ENCODE results near the gene SEMG2. TPM values are rescaled to one million over a fixed set of nuclear protein-coding genes. Genes with fewer than 3 reads are reported as not detected.

The SEMG2 gene
- polyA plus RNA-seq, 6 donors from 2014 or later = not detected

DNA sequence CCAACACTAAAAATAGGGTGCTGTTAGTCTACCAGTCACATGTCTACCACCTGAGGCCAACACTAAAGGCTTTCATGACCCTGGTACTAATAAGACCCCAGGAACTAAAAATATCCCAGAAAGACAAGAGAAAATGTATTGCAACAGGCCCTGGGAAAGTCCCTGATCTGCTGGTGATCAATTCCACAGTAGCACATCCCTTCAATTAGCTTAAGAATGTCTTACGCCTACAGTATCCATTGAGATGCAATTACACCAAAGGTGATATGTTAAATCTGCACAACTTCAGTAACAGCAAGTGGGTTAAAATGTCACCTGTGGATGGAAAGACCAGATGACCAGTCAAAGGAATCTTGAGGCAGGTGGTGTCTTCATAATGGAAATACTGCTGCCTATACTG, 11.2 kb upstream of the SEMG2 start:
- no peak overlapping the region for H3K27ac Mint-ChIP-seq
- no peaks in the 10 kb centered on the region for H3K9me3 Mint-ChIP-seq
- no peak overlapping the region for H3K4me3 Mint-ChIP-seq
- no peaks in the 10 kb centered on the region for H3K36me3 Mint-ChIP-seq
- peaks cover 54 to 67% (median 67%) of the 10 kb centered on the region in 3 donors for H3K27me3 Mint-ChIP-seq
- DNase-seq (no peak), ATAC-seq (ENCODE audit: low read depth in 2 of 2) (no peak)
- H3K4me1 Mint-ChIP-seq = no peaks in the 10 kb centered on the region

DNA sequence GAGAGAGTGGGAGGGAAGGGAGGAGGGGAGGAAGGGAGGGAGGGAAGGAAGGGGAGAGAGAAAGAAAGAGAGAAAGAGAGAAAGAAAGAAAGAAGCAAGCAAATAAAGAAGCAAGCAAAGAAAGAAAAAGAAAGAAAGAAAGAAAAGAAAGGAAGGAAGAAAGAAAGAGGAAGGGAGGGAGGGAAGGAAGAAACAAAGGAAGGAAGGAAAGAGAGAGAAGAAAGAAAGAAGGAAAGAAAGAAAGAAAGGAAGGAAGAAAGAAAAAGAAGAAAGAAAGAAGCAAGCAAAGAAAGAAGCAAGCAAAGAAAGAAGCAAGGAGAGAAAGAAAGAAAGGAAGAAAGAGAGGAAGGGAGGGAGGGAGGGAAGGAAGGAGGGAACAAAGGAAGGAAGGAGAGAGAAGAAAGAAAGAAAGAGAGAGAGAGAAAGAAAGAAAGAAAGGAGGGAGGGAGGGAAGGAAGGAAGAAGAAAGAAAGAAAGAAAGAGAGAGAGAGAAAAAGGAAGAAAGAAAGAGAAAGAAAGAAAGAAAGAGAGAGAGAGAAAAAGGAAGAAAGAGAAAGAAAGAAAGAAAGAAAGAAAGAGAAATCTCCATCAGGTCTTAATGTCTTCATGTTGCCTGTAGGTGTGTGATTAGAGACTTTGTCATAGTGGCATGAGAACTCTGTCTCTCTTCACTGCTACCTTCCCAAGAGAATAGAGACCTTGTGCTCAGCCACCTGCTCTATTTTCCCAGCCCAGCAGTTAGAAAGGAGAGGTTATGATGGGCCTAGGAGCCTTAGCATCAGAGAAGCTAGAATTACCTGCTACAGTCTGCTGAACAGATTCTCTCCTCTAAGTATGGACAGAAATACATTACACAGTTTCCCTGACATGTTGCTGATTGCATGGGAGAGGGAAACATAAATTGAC, 9.4 kb upstream of the SEMG2 start:
- H3K9me3 Mint-ChIP-seq = peaks cover 0 to 3% (median 0%) of the 10 kb centered on the region in 7 donors
- H3K4me3 Mint-ChIP-seq = no peak overlapping the region
- H3K36me3 Mint-ChIP-seq = no peaks in the 10 kb centered on the region
- no peak overlapping the region for H3K27ac Mint-ChIP-seq
- H3K4me1 Mint-ChIP-seq = no peaks in the 10 kb centered on the region
- peaks cover 46 to 53% (median 50%) of the 10 kb centered on the region in 3 donors for H3K27me3 Mint-ChIP-seq
- DNase-seq = no peak
- no peak for ATAC-seq (ENCODE audit: low read depth in 2 of 2)

DNA sequence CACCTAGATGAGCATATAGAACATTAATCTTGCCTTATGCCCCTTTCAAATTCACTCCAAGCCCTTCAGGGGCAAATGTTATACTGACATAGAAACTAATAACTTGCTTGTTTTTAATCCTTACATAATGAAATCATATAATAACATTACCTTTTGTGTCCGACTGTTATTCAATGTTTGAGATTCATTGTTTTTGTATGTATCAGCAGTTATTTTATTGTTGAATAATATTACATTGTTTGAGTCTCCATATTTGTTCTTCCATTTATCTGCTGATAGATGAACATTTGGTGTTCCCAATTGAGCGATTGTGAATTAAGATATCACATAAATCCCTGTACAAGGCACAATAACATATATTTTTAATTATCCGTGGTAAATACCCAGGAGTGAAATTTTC, 8.3 kb upstream of the SEMG2 start:
- no peak for DNase-seq
- H3K9me3 Mint-ChIP-seq = peaks cover 0 to 3% (median 0%) of the 10 kb centered on the region in 7 donors
- no peaks in the 10 kb centered on the region for H3K36me3 Mint-ChIP-seq
- H3K4me1 Mint-ChIP-seq = no peaks in the 10 kb centered on the region
- ATAC-seq (ENCODE audit: low read depth in 2 of 2) = no peak
- no peak overlapping the region for H3K27ac Mint-ChIP-seq
- peaks cover 41 to 54% (median 45%) of the 10 kb centered on the region in 3 donors for H3K27me3 Mint-ChIP-seq
- H3K4me3 Mint-ChIP-seq = no peak overlapping the region

DNA sequence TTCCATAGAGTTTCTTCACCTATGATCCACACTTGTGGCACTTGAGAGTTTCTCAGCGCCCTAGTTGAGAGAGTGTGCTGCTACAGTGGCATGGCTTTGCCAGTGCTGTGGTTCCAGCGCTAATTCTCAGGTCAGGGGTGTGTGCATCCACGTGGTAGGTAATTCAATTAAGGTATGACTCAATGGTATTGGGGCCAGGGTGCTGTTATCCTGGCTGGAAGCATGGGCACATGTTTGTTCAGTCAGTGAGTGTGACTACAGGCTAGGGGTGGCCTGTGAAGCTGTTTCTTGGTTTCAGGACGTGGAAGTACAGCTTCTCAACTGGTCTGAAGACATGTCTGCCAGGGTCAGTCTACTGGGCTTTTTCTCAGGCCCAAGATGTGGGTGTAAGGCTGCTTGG, 3.0 kb upstream of the SEMG2 start:
- Mint-ChIP-seq H3K9me3 (peaks cover 0 to 5% (median 0%) of the 10 kb centered on the region in 7 donors), H3K36me3 (no peaks in the 10 kb centered on the region), H3K4me3 (no peak overlapping the region), H3K4me1 (no peaks in the 10 kb centered on the region), H3K27ac (no peak overlapping the region), H3K27me3 (peaks cover 28 to 56% (median 51%) of the 10 kb centered on the region in 3 donors)
- DNase-seq (no peak), ATAC-seq (ENCODE audit: low read depth in 2 of 2) (no peak)

DNA sequence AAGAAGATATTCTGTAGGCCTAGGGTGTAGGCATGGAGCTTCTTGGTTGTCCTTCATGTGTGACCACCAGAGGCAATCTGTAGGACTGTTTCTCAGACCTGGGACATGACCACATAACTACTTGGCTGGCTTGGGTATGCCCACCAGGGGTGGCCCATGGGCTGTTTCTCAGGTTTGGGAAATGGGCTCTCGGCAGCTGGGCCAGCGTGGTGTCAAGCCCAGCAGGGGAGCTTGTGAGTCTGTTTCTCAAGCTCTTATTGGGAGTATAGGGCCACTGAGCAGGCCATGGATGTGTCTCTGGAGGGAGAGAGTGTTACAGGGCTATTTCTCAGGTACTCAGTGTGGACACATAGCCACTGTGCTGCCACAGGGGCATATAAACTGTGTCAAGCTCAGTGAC, 2.5 kb upstream of the SEMG2 start:
- Mint-ChIP-seq H3K36me3 (no peaks in the 10 kb centered on the region), H3K9me3 (peaks cover 0 to 5% (median 0%) of the 10 kb centered on the region in 7 donors), H3K4me1 (no peaks in the 10 kb centered on the region), H3K27ac (no peak overlapping the region), H3K4me3 (no peak overlapping the region), H3K27me3 (peaks cover 26 to 55% (median 52%) of the 10 kb centered on the region in 3 donors)
- ATAC-seq (ENCODE audit: low read depth in 2 of 2) (no peak), DNase-seq (no peak)

DNA sequence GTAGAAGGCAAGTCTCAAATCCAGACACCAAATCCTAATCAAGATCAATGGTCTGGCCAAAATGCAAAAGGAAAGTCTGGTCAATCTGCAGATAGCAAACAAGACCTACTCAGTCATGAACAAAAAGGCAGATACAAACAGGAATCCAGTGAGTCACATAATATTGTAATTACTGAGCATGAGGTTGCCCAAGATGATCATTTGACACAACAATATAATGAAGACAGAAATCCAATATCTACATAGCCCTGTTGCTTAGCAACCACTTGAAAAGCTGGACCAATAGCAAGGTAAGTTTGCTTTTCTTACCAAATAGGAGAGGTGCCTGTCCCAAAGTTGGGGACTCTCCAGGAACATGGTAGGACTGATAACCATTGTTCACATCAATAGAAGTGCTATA, 2.0 kb downstream of the SEMG2 start:
- Mint-ChIP-seq H3K27ac (no peak overlapping the region), H3K4me3 (no peak overlapping the region), H3K27me3 (peaks cover 14 to 58% (median 48%) of the 10 kb centered on the region in 3 donors), H3K36me3 (no peaks in the 10 kb centered on the region), H3K4me1 (no peaks in the 10 kb centered on the region), H3K9me3 (peaks cover 0 to 5% (median 0%) of the 10 kb centered on the region in 7 donors)
- no peak for ATAC-seq (ENCODE audit: low read depth in 2 of 2)
- DNase-seq = no peak

DNA sequence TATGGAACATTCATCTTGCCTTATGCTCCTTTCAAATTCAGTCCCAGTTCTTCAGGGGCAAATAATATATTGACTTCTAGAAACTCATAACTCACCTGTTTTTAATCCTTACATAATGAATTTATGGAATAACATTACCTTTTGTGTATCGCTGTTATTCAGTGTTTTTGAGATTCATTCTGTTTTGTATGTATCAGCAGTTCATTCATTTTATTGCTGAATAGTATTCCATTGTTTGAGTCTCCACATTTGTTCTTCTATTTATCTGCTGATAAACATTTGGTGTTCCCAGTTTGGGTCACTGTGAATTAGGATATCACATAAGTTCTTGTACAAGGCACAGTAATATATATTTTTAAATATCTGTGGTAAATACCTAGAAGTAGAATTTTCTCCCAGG, 5.1 kb downstream of the SEMG2 start:
- no peak overlapping the region for H3K4me3 Mint-ChIP-seq
- DNase-seq (no peak), ATAC-seq (ENCODE audit: low read depth in 2 of 2) (no peak)
- H3K36me3 Mint-ChIP-seq = no peaks in the 10 kb centered on the region
- H3K4me1 Mint-ChIP-seq = no peaks in the 10 kb centered on the region
- peaks cover 16 to 69% (median 54%) of the 10 kb centered on the region in 3 donors for H3K27me3 Mint-ChIP-seq
- H3K9me3 Mint-ChIP-seq = peaks cover 0 to 5% (median 0%) of the 10 kb centered on the region in 7 donors
- no peak overlapping the region for H3K27ac Mint-ChIP-seq

DNA sequence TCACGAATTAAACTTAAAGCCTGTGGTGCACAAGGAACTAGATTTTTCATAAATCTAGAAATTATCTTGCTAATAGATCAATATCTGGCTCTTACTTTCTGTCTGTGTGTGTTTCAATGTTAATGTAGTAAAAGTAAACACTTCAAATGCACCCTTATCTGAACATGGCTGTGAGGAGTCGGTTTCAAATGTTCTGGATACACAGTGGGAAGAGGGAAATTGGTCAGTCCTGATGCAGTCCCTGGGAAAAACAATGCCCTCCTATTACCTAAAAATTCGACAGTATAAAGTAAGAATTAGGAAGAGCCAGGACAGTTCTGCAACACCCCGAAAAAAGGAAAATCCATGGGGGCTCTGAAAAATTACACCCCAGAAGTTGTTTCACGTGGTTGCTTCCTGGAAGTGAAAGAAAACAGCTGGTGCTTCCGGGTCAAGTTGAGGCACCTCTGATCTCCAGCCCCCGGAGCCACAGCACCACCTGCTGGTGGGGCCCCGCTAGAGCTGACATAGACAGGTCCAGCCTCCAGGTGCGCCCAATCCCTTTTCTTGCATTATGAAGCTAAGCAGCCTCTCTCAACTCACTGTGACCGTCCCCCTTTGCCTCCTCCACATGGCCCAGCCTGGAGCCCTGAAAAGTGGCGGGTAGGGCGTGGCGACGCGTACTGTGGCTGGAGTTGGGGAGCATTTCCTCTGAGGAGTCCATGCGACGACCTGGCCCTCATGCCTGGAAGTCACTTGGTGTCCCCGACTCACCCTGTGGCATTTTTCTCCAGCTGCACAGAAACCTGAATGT, 8.3 kb downstream of the SEMG2 start:
- Mint-ChIP-seq H3K27me3 (peaks cover 18 to 51% (median 51%) of the 10 kb centered on the region in 3 donors), H3K4me1 (peaks cover 0 to 5% (median 0%) of the 10 kb centered on the region in 3 donors), H3K4me3 (no peak overlapping the region), H3K27ac (no peak overlapping the region), H3K9me3 (peaks cover 3 to 7% (median 5%) of the 10 kb centered on the region in 7 donors), H3K36me3 (peaks cover 0 to 2% of the 10 kb centered on the region in 2 donors)
- DNase-seq (peak; percentile 12), ATAC-seq (ENCODE audit: low read depth in 2 of 2) (no peak)

DNA sequence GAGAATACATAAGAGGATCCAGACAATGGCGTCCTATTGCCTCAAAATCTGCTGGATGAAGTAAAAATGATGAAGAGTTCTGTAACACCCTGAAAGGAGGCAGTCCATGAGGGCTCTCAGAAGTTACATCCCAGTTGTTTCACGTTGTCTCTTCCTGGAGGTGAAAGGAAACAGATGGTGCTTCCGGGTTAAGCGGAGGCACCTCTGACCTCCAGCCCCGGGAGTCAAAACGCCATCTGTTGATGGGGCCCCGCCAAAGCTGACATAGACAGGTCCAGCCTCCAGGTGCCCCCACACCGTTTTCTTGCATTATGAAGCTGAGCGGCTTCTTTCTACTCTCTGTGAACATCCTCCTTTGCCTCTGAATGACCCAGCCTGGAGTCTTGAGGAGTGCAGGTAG, 9.5 kb downstream of the SEMG2 start:
- Mint-ChIP-seq H3K9me3 (peaks cover 5 to 17% (median 11%) of the 10 kb centered on the region in 7 donors), H3K4me1 (peaks cover 0 to 5% (median 0%) of the 10 kb centered on the region in 3 donors), H3K36me3 (peaks cover 0 to 9% of the 10 kb centered on the region in 2 donors), H3K27ac (no peak overlapping the region), H3K27me3 (peaks cover 18 to 46% (median 43%) of the 10 kb centered on the region in 3 donors), H3K4me3 (no peak overlapping the region)
- ATAC-seq (ENCODE audit: low read depth in 2 of 2) (no peak), DNase-seq (no peak)

DNA sequence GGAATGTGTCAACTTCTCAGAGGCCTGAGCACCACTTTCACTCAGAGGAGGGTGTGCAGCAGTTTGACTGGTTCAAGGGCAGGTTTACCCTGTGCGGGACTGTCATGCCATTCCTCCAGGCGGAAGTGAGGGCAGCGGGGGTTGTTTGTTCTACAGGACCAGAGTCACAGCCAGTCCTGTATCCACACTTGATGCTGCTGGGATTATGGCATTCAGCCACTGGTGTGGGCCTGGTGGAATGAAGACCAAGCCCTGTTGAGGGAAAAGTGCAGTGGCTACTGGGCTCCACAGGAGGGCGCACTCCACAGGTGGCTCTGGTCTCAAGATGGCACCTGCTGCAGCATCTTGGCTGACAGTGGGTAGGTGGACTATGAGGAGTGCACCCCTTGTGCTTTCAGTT, 14.8 kb downstream of the SEMG2 start:
- H3K36me3 Mint-ChIP-seq = peaks cover 0 to 9% of the 10 kb centered on the region in 2 donors
- no peak overlapping the region for H3K4me3 Mint-ChIP-seq
- H3K4me1 Mint-ChIP-seq = peaks cover 0 to 5% (median 0%) of the 10 kb centered on the region in 3 donors
- ATAC-seq (ENCODE audit: low read depth in 2 of 2) (no peak), DNase-seq (no peak)
- no peak overlapping the region for H3K27ac Mint-ChIP-seq
- peaks cover 5 to 23% (median 13%) of the 10 kb centered on the region in 7 donors for H3K9me3 Mint-ChIP-seq
- H3K27me3 Mint-ChIP-seq = peaks cover 28 to 57% (median 54%) of the 10 kb centered on the region in 3 donors

DNA sequence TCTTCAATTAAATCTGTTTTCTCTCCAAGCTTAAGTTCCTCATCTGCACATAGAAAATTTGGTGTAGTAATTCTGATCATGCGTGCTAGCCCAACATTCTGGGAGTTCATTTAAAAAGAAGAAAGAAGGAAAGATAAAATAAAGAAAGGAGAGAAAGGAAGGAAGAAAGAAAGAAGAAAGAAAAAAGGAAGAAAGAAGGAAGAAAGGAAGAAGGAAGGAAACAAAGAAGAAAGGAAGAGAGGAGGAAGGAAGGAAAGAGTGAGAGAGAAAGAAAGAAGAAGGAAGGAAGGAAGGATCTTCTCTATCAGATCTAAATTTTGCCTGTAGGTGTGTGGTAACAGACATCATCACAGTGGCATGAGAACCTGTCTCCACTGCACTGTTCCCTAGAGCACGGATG, 17.0 kb downstream of the SEMG2 start:
- DNase-seq = no peak
- Mint-ChIP-seq H3K27ac (no peak overlapping the region), H3K4me3 (no peak overlapping the region), H3K4me1 (no peaks in the 10 kb centered on the region), H3K36me3 (peaks cover 0 to 9% of the 10 kb centered on the region in 2 donors), H3K9me3 (peaks cover 5 to 23% (median 13%) of the 10 kb centered on the region in 7 donors), H3K27me3 (peaks cover 15 to 51% (median 50%) of the 10 kb centered on the region in 3 donors)
- no peak for ATAC-seq (ENCODE audit: low read depth in 2 of 2)

DNA sequence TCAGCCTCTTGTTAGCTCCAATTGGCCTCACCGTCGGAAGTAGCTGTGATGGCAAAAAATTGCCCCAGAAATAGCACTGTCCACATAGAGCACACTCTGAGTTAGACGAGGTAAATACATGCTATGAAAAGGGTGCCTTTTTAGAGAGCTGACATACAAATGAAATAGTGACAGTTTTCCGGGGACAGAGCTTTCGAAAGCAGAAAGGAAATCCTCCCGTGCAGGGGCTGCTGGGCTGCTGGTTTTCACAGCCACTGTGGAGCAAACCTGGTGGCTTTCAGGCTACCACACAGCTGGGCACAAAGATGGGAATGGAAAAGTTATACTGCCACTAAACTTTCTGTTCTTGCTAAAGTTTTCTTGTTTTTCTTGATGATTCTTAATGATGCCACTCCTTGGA, 24.9 kb downstream of the SEMG2 start:
- H3K9me3 Mint-ChIP-seq = no peaks in the 10 kb centered on the region
- ATAC-seq (ENCODE audit: low read depth in 2 of 2) (no peak), DNase-seq (no peak)
- no peak overlapping the region for H3K4me3 Mint-ChIP-seq
- peaks cover 49 to 66% (median 66%) of the 10 kb centered on the region in 3 donors for H3K27me3 Mint-ChIP-seq
- H3K36me3 Mint-ChIP-seq = no peaks in the 10 kb centered on the region
- H3K27ac Mint-ChIP-seq = no peak overlapping the region
- H3K4me1 Mint-ChIP-seq = no peaks in the 10 kb centered on the region

DNA sequence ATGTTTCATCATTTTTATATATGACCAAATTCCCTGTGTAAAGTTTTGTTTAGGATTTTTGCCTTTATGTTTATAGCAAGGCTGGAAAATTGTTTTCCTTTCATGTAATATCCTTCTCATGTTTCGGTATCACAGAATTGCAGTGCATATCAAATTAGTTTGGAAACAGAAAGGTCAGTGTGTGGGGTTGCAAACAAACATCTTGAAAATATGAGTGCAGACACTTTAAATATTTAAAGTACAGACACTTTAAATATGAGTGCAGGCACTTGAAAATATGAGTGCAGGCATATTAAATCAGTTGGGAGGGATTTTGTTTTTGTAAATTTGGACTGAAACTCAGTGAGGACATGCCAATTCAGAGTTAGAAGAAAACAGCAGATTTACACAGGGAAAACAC, 26.7 kb downstream of the SEMG2 start:
- ATAC-seq (ENCODE audit: low read depth in 2 of 2) (no peak), DNase-seq (no peak)
- no peak overlapping the region for H3K27ac Mint-ChIP-seq
- H3K4me3 Mint-ChIP-seq = no peak overlapping the region
- no peaks in the 10 kb centered on the region for H3K4me1 Mint-ChIP-seq
- no peaks in the 10 kb centered on the region for H3K36me3 Mint-ChIP-seq
- H3K9me3 Mint-ChIP-seq = no peaks in the 10 kb centered on the region
- H3K27me3 Mint-ChIP-seq = peaks cover 61 to 75% (median 75%) of the 10 kb centered on the region in 3 donors
